Measurements from ENCODE around the gene PLIN4.
A peak's percentile ranks its signal among the peaks of the same experiment; 100 is the strongest.

PLIN4 gene

GRCh38 chr19:4523306-4524110 is 5.2 kb upstream of the PLIN4 start:
- H2AFZ ChIP-seq (ENCODE audit: low read length), result no peak overlapping the region
- H3K4me2 ChIP-seq (ENCODE audit: insufficient read depth, low read length, poor library complexity, severe bottlenecking), result no peak overlapping the region
- no peak overlapping the region for H3K4me3 ChIP-seq (ENCODE audit: low read length in 2 of 2)
- peak overlapping the region; percentile 35 for H2AK5ac ChIP-seq (ENCODE audit: low read depth, low read length)
- H2BK120ac ChIP-seq (ENCODE audit: low read depth, low read length), result peak overlapping the region; percentile 76
- peak overlapping the region; percentile 25 for H3K23ac ChIP-seq (ENCODE audit: low read depth, low read length, poor library complexity)
- no peak overlapping the region for H4K8ac ChIP-seq (ENCODE audit: low read depth, low read length)
- H3K27ac ChIP-seq (replicated peaks; ENCODE audit: low read length), result no peak overlapping the region
- H3K27me3 ChIP-seq (ENCODE audit: control insufficient read depth in 3 of 3, insufficient read depth in 3 of 3, low read depth in 1 of 3, low read length in 3 of 3), result peaks cover 0 to 2% (median 0%) of the 10 kb centered on the region in 3 experiments
- H2BK15ac ChIP-seq (ENCODE audit: low read length), result peak overlapping the region; percentile 78
- no CpG with 5 or more reads among the region's 53 CpGs for WGBS, 2 donors (ENCODE audit: extremely low coverage in 2 of 2, insufficient read length in 2 of 2, insufficient replicate concordance in 1 of 2)
- no peak overlapping the region for H3K4ac ChIP-seq (ENCODE audit: low read length)
- H3K36me3 ChIP-seq (replicated peaks in 1 of 2; ENCODE audit: control insufficient read depth in 2 of 2, insufficient read depth in 2 of 2, low read length in 2 of 2), result no peaks in the 10 kb centered on the region
- peak overlapping the region; percentile 3 for H3K18ac ChIP-seq (ENCODE audit: low read length)
- H2BK5ac ChIP-seq (ENCODE audit: low read length), result no peak overlapping the region
- no peak overlapping the region for H4K91ac ChIP-seq (ENCODE audit: low read depth, low read length, poor library complexity)
- no peaks in the 10 kb centered on the region for H3K4me1 ChIP-seq (ENCODE audit: control insufficient read depth in 2 of 2, insufficient read depth in 1 of 2, low read depth in 1 of 2, low read length in 2 of 2)
- H3K79me1 ChIP-seq (ENCODE audit: low read depth, low read length), result no peaks in the 10 kb centered on the region
- no peak overlapping the region for H3K14ac ChIP-seq (ENCODE audit: low read length)
- no peaks in the 10 kb centered on the region for H3K9me3 ChIP-seq (replicated peaks in 1 of 2; ENCODE audit: control insufficient read depth in 2 of 2, insufficient read depth in 1 of 2, low read depth in 1 of 2, low read length in 2 of 2)
- no peak for DNase-seq (ENCODE audit: low spot score)
- no peak overlapping the region for H2BK12ac ChIP-seq (ENCODE audit: low read length)
- H3K9ac ChIP-seq (ENCODE audit: low read depth, low read length, poor library complexity), result peak overlapping the region; percentile 24

DNA sequence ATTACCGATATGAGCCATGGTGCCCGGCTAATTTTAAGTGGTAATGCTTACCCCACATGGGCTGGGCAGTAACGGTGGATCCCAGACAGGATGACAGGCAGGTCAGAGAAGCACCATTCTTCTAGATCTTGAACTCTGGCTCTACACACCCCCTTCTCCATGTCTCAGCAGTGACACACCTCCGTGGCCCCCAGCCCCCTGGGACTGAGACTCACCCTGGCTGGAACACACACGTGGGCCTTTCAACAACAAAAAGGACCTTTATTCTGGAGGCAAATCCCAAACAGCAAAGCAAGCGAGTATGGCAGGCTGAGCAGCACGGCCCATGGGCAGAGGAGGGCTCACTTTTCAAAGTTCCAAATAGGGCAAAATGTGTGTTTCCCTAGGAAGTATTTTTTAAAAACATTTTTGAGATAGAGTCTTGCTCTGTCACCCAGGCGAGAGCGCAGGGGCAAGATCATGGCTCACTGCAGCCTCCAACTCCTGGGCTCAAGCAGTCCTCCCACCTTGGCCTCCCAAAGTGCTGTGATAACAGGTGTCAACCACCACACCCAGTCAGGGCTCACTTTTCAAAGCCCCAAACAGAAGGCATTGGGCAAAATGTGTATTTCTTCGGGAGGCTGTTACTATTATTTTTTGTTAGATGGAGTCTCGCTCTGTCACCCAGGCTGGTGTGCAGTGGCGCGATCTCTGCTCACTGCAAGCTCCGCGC is 4.2 kb upstream of the PLIN4 start:
- Histone ChIP-seq H4K8ac (ENCODE audit: low read depth, low read length) (no peak overlapping the region), H3K9me3 (replicated peaks in 1 of 2; ENCODE audit: control insufficient read depth in 2 of 2, insufficient read depth in 1 of 2, low read depth in 1 of 2, low read length in 2 of 2) (no peaks in the 10 kb centered on the region), H3K14ac (ENCODE audit: low read length) (peak overlapping the region; percentile 1), H3K9ac (ENCODE audit: low read depth, low read length, poor library complexity) (no peak overlapping the region), H2BK5ac (ENCODE audit: low read length) (no peak overlapping the region), H3K18ac (ENCODE audit: low read length) (no peak overlapping the region), H2BK12ac (ENCODE audit: low read length) (no peak overlapping the region), H2AFZ (ENCODE audit: low read length) (peak overlapping the region; percentile 11), H3K4me1 (ENCODE audit: control insufficient read depth in 2 of 2, insufficient read depth in 1 of 2, low read depth in 1 of 2, low read length in 2 of 2) (no peaks in the 10 kb centered on the region), H4K91ac (ENCODE audit: low read depth, low read length, poor library complexity) (no peak overlapping the region), H3K27ac (replicated peaks; ENCODE audit: low read length) (no peak overlapping the region), H3K4me3 (ENCODE audit: low read length in 2 of 2) (no peak overlapping the region), H2BK120ac (ENCODE audit: low read depth, low read length) (no peak overlapping the region), H2BK15ac (ENCODE audit: low read length) (no peak overlapping the region), H3K23ac (ENCODE audit: low read depth, low read length, poor library complexity) (no peak overlapping the region), H3K36me3 (replicated peaks in 1 of 2; ENCODE audit: control insufficient read depth in 2 of 2, insufficient read depth in 2 of 2, low read length in 2 of 2) (no peaks in the 10 kb centered on the region), H3K4ac (ENCODE audit: low read length) (no peak overlapping the region), H3K4me2 (ENCODE audit: insufficient read depth, low read length, poor library complexity, severe bottlenecking) (no peak overlapping the region), H3K79me1 (ENCODE audit: low read depth, low read length) (no peaks in the 10 kb centered on the region), H3K27me3 (ENCODE audit: control insufficient read depth in 3 of 3, insufficient read depth in 3 of 3, low read depth in 1 of 3, low read length in 3 of 3) (peaks cover 0 to 2% (median 0%) of the 10 kb centered on the region in 3 experiments), H2AK5ac (ENCODE audit: low read depth, low read length) (no peak overlapping the region)
- no peak for DNase-seq (ENCODE audit: low spot score)
- WGBS, 2 donors (ENCODE audit: extremely low coverage in 2 of 2, insufficient read length in 2 of 2, insufficient replicate concordance in 1 of 2), result no CpG with 5 or more reads among the region's 15 CpGs

DNA sequence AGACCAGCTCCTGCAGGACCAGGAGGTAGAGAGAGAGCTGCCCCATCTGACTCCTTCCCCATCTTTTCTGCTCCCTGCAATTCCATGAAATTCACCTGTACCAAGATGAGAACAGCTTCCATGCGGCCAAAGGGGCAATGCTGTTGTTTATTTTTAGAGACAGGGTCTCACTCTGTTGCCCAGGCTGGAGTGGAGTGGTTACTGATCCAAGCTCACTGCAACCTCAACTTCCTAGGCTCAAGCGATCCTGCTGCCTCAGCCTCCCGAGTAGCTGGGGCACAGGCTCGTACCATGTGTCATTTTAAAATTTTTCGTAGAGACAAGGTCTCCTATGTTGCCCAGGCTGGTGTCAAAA is 3.6 kb upstream of the PLIN4 start:
- Histone ChIP-seq H3K4ac (ENCODE audit: low read length) (no peak overlapping the region), H3K23ac (ENCODE audit: low read depth, low read length, poor library complexity) (no peak overlapping the region), H2AK5ac (ENCODE audit: low read depth, low read length) (no peak overlapping the region), H4K91ac (ENCODE audit: low read depth, low read length, poor library complexity) (no peak overlapping the region), H2BK12ac (ENCODE audit: low read length) (no peak overlapping the region), H3K27me3 (ENCODE audit: control insufficient read depth in 3 of 3, insufficient read depth in 3 of 3, low read depth in 1 of 3, low read length in 3 of 3) (peaks cover 0 to 2% (median 0%) of the 10 kb centered on the region in 3 experiments), H3K4me3 (ENCODE audit: low read length in 2 of 2) (no peak overlapping the region), H3K4me1 (ENCODE audit: control insufficient read depth in 2 of 2, insufficient read depth in 1 of 2, low read depth in 1 of 2, low read length in 2 of 2) (no peaks in the 10 kb centered on the region), H2AFZ (ENCODE audit: low read length) (peak overlapping the region; percentile 11), H2BK15ac (ENCODE audit: low read length) (no peak overlapping the region), H2BK120ac (ENCODE audit: low read depth, low read length) (no peak overlapping the region), H4K8ac (ENCODE audit: low read depth, low read length) (no peak overlapping the region), H3K9me3 (replicated peaks in 1 of 2; ENCODE audit: control insufficient read depth in 2 of 2, insufficient read depth in 1 of 2, low read depth in 1 of 2, low read length in 2 of 2) (no peaks in the 10 kb centered on the region), H3K18ac (ENCODE audit: low read length) (no peak overlapping the region), H3K79me1 (ENCODE audit: low read depth, low read length) (no peaks in the 10 kb centered on the region), H3K27ac (replicated peaks; ENCODE audit: low read length) (no peak overlapping the region), H2BK5ac (ENCODE audit: low read length) (no peak overlapping the region), H3K14ac (ENCODE audit: low read length) (peak overlapping the region; percentile 1), H3K36me3 (replicated peaks in 1 of 2; ENCODE audit: control insufficient read depth in 2 of 2, insufficient read depth in 2 of 2, low read length in 2 of 2) (no peaks in the 10 kb centered on the region), H3K4me2 (ENCODE audit: insufficient read depth, low read length, poor library complexity, severe bottlenecking) (no peak overlapping the region), H3K9ac (ENCODE audit: low read depth, low read length, poor library complexity) (no peak overlapping the region)
- DNase-seq (ENCODE audit: low spot score), result no peak
- WGBS, 2 donors (ENCODE audit: extremely low coverage in 2 of 2, insufficient read length in 2 of 2, insufficient replicate concordance in 1 of 2), result no CpG with 5 or more reads among the region's 5 CpGs

DNA sequence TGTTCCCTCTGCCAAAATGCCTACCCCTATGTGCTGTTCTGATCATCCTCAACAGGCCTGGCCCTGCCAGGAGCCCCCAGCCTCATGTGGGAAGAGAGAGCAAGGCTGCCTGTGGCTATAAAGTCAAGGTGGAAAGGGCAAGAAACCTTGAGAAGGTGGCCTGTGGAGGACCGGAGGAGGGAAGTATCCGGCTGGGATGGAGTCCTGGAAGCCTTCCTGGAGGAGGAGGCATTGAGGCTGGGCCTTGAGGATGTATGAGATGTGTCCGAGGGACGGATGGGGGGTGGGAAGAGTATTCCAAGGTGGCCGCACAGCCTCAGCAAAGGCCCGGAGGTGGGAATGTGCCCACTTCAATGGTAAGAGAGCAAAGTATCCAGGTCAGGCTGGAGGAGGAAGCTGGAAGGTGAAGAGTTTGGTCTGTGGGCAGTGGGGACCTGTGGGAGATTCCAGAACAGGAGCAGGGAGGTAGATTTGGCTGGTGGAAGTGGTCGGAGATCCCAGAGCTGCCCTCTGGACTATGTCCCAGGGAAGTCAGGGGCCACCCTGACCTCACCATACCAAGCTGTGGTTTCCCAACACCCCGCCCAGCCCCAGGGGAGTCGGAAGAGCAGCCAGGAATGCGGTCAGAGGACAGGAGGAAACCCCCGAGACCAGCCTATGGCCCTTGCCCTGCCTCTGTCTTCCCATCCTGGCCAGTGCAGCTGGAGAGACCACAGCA is 3.0 kb upstream of the PLIN4 start:
- H3K9ac ChIP-seq (ENCODE audit: low read depth, low read length, poor library complexity), result peak overlapping the region; percentile 75
- H3K23ac ChIP-seq (ENCODE audit: low read depth, low read length, poor library complexity), result no peak overlapping the region
- H3K14ac ChIP-seq (ENCODE audit: low read length), result peak overlapping the region; percentile 65
- peaks cover 0 to 4% of the 10 kb centered on the region in 2 donors for H3K4me1 ChIP-seq (ENCODE audit: control insufficient read depth in 2 of 2, insufficient read depth in 1 of 2, low read depth in 1 of 2, low read length in 2 of 2)
- no peak overlapping the region for H2AFZ ChIP-seq (ENCODE audit: low read length)
- H2BK15ac ChIP-seq (ENCODE audit: low read length), result no peak overlapping the region
- H3K79me1 ChIP-seq (ENCODE audit: low read depth, low read length), result no peaks in the 10 kb centered on the region
- no peak overlapping the region for H3K4ac ChIP-seq (ENCODE audit: low read length)
- H3K4me2 ChIP-seq (ENCODE audit: insufficient read depth, low read length, poor library complexity, severe bottlenecking), result no peak overlapping the region
- no peaks in the 10 kb centered on the region for H3K36me3 ChIP-seq (replicated peaks in 1 of 2; ENCODE audit: control insufficient read depth in 2 of 2, insufficient read depth in 2 of 2, low read length in 2 of 2)
- H2BK5ac ChIP-seq (ENCODE audit: low read length), result no peak overlapping the region
- H3K27me3 ChIP-seq (ENCODE audit: control insufficient read depth in 3 of 3, insufficient read depth in 3 of 3, low read depth in 1 of 3, low read length in 3 of 3), result peaks cover 0 to 2% (median 0%) of the 10 kb centered on the region in 3 experiments
- no peak overlapping the region for H2BK120ac ChIP-seq (ENCODE audit: low read depth, low read length)
- no peaks in the 10 kb centered on the region for H3K9me3 ChIP-seq (replicated peaks in 1 of 2; ENCODE audit: control insufficient read depth in 2 of 2, insufficient read depth in 1 of 2, low read depth in 1 of 2, low read length in 2 of 2)
- DNase-seq (ENCODE audit: low spot score), result no peak
- peak overlapping the region; percentile 54 for H2AK5ac ChIP-seq (ENCODE audit: low read depth, low read length)
- WGBS, 2 donors (ENCODE audit: extremely low coverage in 2 of 2, insufficient read length in 2 of 2, insufficient replicate concordance in 1 of 2), result no CpG with 5 or more reads among the region's 11 CpGs
- no peak overlapping the region for H4K8ac ChIP-seq (ENCODE audit: low read depth, low read length)
- no peak overlapping the region for H3K18ac ChIP-seq (ENCODE audit: low read length)
- H3K4me3 ChIP-seq (ENCODE audit: low read length in 2 of 2), result no peak overlapping the region
- no peak overlapping the region for H3K27ac ChIP-seq (replicated peaks; ENCODE audit: low read length)
- H2BK12ac ChIP-seq (ENCODE audit: low read length), result no peak overlapping the region
- no peak overlapping the region for H4K91ac ChIP-seq (ENCODE audit: low read depth, low read length, poor library complexity)

Data from neuronal stem cell (in vitro differentiated cells).